Large intestine (tissue), 3 donors: Measurements from ENCODE around the gene BIRC6. TPM values are rescaled to one million over a fixed set of nuclear protein-coding genes. Genes with fewer than 3 reads are reported as not detected.

Experiments used
- DNase-seq, 2 donors: peaks; one replicate each; pipeline versions ENCODE4 v3.0.0 to v3.0.0-alpha.2; 2013
- H3K27ac ChIP-seq: one replicate; pipeline ENCODE4 v1.5.1; 2013; ENCODE audit warnings: low read length
- H3K27me3 ChIP-seq: 2 replicates; pipeline ENCODE4 v1.6.1; 2013; ENCODE audit warnings: low read length; ENCODE audit not compliant: control insufficient read depth, insufficient read depth
- H3K36me3 ChIP-seq: 2 replicates; pipeline ENCODE4 v1.6.1; 2013; ENCODE audit warnings: low read length; ENCODE audit not compliant: control insufficient read depth, insufficient read depth
- H3K4me1 ChIP-seq: one replicate; pipeline ENCODE4 v1.6.1; 2013; ENCODE audit warnings: low read length; ENCODE audit not compliant: control insufficient read depth, insufficient read depth
- H3K4me3 ChIP-seq: one replicate; pipeline ENCODE4 v1.5.1; 2013; ENCODE audit warnings: low read length
- H3K9me3 ChIP-seq: one replicate; pipeline ENCODE4 v1.6.1; 2013; ENCODE audit warnings: mild to moderate bottlenecking, low read depth, low read length, moderate library complexity; ENCODE audit not compliant: control insufficient read depth
- WGBS: methylation state at CpG from one replicate; pipeline ENCODE4 v1.1.5; 2013; ENCODE audit warnings: low lambda C conversion rate; ENCODE audit not compliant: insufficient coverage; 5-methylcytosine and 5-hydroxymethylcytosine counted together
- polyA plus RNA-seq: library from polyadenylated mRNA; unstranded; fragments of 120-200 nt; gene quantifications from one replicate; pipeline ENCODE4 v1.2.1, GENCODE V29; 2013

The BIRC6 gene
- polyA plus RNA-seq, 1 donor: 50.7 TPM

DNA sequence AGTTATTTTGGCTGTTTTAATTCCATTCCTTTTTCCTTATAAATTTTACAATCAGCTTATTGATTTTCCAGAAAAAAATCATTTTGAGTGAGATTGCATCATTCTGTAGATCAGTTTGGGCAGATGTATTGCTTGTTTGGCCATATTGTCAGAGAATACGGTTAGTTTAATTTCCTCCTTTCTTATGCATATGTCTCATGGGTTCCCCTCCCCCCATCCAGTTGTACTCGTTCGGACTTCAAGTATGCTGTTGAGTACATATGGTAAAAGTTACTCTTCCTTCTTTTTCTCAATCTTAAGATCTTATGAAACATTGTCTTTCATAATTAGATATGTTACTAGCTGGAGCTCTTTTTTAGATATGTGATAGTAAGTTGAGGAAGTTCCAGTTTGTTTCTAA, 139.8 kb downstream of the BIRC6 start:
- peaks cover 38% of the 10 kb centered on the region for H3K36me3 ChIP-seq
- no CpG with 5 or more reads among the region's 3 CpGs for WGBS

DNA sequence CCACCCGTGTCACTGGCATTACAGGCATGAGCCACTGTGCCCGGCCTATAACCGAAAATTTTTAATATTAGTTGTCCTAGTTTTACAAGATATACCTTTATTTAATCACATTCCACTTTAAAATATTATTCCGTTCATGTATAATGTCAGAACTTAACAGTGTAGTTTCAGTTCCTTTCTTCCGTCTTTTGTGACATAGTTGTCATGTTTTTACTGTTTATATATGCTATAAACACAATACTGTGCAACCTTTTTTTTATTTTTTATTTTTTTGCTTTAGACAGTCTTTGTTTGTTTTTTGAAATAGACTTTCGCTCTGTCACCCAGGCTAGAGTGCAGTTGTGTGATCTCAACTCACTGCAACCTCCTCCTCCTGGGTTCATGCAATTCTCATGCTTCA, 141.5 kb downstream of the BIRC6 start:
- Histone ChIP-seq H3K4me3 (no peak overlapping the region), H3K9me3 (no peaks in the 10 kb centered on the region), H3K4me1 (no peaks in the 10 kb centered on the region), H3K27me3 (no peaks in the 10 kb centered on the region), H3K27ac (no peak overlapping the region), H3K36me3 (peaks cover 44% of the 10 kb centered on the region)
- DNase-seq: no peak
- 100% methylated on average over 4 of the region's 6 CpGs for WGBS

More for the DNA sequence above, 139.8 kb downstream of the BIRC6 start:
- Histone ChIP-seq H3K27ac (no peak overlapping the region), H3K4me1 (no peaks in the 10 kb centered on the region), H3K9me3 (no peaks in the 10 kb centered on the region), H3K4me3 (no peak overlapping the region), H3K27me3 (no peaks in the 10 kb centered on the region)
- DNase-seq: no peak

DNA sequence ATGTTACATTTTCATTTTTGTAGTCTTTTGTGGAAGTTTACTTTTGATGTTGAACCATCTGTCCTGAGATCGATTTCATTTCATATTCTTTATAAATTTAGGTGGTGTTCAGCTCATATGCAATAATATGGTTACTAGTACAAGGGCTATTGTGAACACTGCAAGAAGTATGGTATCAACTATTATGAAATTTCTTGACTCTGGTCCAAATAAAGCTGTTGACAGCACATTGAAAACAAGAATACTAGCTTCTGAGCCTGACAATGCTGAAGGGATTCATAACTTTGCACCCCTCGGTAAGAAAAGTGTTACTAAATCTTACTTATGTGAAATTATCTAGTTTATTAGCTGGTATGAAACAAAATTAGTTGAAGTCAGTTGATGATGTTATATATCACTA, 146.1 kb downstream of the BIRC6 start:
- Histone ChIP-seq H3K36me3 (peaks cover 48% of the 10 kb centered on the region), H3K27me3 (no peaks in the 10 kb centered on the region), H3K4me3 (no peak overlapping the region), H3K4me1 (no peaks in the 10 kb centered on the region), H3K27ac (no peak overlapping the region), H3K9me3 (no peaks in the 10 kb centered on the region)
- 100% methylated on average over 1 of the region's 2 CpGs for WGBS
- DNase-seq: no peak

DNA sequence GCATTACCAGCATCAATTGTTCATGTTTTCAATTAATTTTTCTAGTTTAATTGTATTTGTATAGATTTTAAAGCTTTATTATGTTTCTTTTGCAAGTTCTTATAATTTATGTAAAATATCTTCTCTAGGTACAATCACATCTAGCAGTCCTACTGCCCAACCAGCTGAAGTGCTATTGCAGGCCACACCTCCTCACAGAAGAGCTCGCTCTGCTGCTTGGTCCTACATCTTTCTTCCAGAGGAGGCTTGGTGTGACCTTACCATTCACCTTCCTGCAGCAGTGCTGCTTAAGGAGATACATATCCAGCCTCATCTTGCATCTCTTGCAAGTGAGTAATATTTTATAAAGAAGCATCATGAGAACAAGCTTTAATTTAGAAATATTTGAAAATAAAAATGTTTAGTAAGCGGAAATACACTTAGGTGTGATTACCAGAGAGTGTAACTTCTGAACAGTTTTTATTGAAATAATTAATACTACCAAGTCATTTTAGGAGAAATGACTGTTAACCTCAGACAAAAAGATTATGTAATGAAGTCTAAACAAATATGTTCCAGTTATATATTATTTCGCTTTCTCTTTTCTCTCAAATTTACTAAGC, 148.2 kb downstream of the BIRC6 start:
- peaks cover 52% of the 10 kb centered on the region for H3K36me3 ChIP-seq
- no peak overlapping the region for H3K27ac ChIP-seq
- H3K4me3 ChIP-seq: no peak overlapping the region
- DNase-seq: no peak
- WGBS: 100% methylated on average over 2 of the region's 3 CpGs
- no peaks in the 10 kb centered on the region for H3K9me3 ChIP-seq
- no peaks in the 10 kb centered on the region for H3K4me1 ChIP-seq
- H3K27me3 ChIP-seq: no peaks in the 10 kb centered on the region

DNA sequence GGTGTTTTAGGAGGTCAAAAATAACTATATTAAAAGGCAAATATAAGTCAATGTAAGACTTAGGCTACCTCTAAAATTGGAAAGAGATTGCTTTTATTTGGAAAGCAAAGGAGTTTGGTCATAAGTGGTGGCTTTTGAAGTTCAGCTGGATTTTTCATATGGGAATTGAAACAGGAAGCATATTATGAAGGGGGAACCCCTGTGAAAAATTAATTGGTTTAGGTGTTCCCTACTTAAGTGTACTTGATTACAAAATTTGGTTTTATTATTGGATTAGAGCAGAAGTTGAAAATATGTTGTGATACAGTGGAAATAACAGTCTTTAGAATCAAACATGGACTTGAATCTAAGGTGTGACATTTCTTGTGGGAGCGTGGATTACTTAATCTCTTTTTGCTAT, 149.6 kb downstream of the BIRC6 start:
- Histone ChIP-seq H3K27ac (no peak overlapping the region), H3K4me1 (no peaks in the 10 kb centered on the region), H3K27me3 (no peaks in the 10 kb centered on the region), H3K36me3 (peaks cover 57% of the 10 kb centered on the region), H3K9me3 (no peaks in the 10 kb centered on the region), H3K4me3 (no peak overlapping the region)
- no CpG with 5 or more reads among the region's 1 CpG for WGBS
- DNase-seq: no peak

DNA sequence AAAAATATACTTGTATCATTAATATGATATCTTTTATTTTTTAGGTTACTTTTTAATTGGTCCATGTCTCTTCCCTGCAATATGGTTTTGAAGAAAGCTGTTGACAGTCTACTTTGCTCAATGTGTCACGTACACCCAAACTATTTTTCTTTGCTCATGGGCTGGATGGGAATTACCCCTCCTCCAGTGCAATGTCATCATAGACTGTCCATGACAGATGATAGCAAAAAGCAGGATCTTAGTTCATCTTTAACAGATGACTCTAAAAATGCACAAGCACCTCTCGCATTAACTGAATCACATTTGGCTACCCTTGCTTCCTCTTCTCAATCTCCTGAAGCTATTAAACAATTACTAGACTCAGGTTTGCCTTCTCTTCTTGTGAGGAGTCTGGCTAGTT, 158.1 kb downstream of the BIRC6 start:
- DNase-seq: no peak
- Histone ChIP-seq H3K27ac (no peak overlapping the region), H3K9me3 (no peaks in the 10 kb centered on the region), H3K27me3 (no peaks in the 10 kb centered on the region), H3K4me1 (no peaks in the 10 kb centered on the region), H3K4me3 (no peak overlapping the region), H3K36me3 (peaks cover 63% of the 10 kb centered on the region)
- WGBS: no CpG with 5 or more reads among the region's 2 CpGs

DNA sequence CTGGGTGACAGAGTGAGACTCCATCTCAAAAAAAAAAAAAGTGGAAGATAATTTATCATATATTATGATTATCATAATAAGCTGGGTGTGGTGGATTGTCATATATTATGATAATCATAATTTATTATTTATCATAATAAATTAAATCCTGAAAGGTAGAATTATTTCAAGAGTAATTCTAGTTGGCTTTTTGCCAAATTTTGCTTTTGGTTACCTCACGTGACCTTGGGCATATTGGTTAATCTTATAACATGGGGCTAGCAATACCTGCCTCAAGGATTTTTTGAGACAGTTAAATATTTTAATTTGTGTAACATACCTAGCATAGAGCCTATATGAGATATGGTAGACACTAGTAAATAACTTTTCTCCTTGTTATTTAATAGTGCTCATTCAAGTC, 159.7 kb downstream of the BIRC6 start:
- DNase-seq: no peak
- no peaks in the 10 kb centered on the region for H3K27me3 ChIP-seq
- peaks cover 58% of the 10 kb centered on the region for H3K36me3 ChIP-seq
- H3K4me1 ChIP-seq: no peaks in the 10 kb centered on the region
- H3K4me3 ChIP-seq: no peak overlapping the region
- no peak overlapping the region for H3K27ac ChIP-seq
- WGBS: no CpG with 5 or more reads among the region's 1 CpG
- H3K9me3 ChIP-seq: no peaks in the 10 kb centered on the region

DNA sequence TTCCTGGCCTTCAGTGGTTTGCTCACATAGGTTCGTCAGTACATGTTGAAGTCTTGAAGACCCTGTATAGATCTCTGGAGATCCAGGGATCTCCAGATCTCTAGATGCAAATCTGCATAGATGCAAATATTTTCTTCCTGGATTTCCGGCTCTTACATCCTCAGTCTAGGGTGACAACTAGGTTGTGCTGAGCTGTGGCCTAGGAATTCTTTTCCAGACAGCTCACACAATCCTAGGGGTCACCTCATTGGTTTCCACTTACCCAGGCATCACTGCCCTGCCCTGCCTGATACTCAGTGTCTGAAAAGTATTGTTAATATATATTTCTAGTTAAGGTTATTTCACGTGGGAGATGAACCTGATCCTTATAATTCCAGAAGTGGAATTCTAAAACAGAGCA, 165.9 kb downstream of the BIRC6 start:
- WGBS: 75% methylated on average over 1 of the region's 3 CpGs
- Histone ChIP-seq H3K27me3 (no peaks in the 10 kb centered on the region), H3K27ac (no peak overlapping the region), H3K4me1 (no peaks in the 10 kb centered on the region), H3K9me3 (no peaks in the 10 kb centered on the region), H3K4me3 (no peak overlapping the region), H3K36me3 (peaks cover 50% of the 10 kb centered on the region)
- DNase-seq: no peak

DNA sequence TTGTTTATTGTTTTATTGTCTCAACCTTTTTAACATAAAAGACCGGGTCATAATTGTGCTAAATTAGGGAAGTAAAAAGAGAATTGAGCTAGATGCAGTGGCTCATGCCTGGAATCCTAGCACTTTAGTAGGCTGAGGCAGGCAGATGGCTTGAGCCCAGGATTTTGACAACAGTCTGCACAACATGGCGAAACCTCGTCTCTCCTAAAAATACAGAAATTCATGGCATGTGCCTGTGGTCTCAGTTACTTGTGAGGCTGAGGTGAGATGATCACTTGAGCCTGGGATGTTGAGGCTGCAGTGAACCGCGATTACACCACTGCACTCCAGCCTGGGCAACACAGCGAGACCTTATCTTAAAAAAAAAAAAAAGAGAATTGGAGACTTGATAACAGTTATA, 166.9 kb downstream of the BIRC6 start:
- peaks cover 53% of the 10 kb centered on the region for H3K36me3 ChIP-seq
- DNase-seq: no peak
- no peaks in the 10 kb centered on the region for H3K4me1 ChIP-seq
- H3K27ac ChIP-seq: no peak overlapping the region
- 93% methylated on average over 3 of the region's 6 CpGs for WGBS
- H3K27me3 ChIP-seq: no peaks in the 10 kb centered on the region
- H3K4me3 ChIP-seq: no peak overlapping the region
- no peaks in the 10 kb centered on the region for H3K9me3 ChIP-seq

DNA sequence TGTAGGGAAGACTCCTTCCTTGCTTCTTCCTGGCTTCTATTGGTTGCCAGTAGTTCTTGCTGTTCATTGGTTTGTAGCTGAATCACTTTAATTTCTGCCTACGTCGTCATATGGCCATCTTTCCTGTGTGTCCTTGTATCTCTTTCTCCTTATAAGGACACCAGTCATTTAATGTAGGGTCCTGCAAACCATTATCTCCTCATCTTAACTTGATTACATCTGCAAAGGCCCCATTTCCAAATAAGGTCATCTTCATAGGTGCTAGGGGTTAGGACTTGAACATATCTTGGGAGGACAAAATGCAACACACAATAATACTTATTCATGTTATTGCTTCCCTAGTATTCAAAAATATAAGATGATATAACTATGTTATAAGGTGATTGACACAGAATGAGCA, 175.5 kb downstream of the BIRC6 start:
- WGBS: 85% methylated on average over 2 of the region's 2 CpGs
- H3K27me3 ChIP-seq: no peaks in the 10 kb centered on the region
- no peak overlapping the region for H3K27ac ChIP-seq
- H3K4me3 ChIP-seq: no peak overlapping the region
- no peaks in the 10 kb centered on the region for H3K9me3 ChIP-seq
- no peak for DNase-seq
- no peaks in the 10 kb centered on the region for H3K4me1 ChIP-seq
- peaks cover 40% of the 10 kb centered on the region for H3K36me3 ChIP-seq

DNA sequence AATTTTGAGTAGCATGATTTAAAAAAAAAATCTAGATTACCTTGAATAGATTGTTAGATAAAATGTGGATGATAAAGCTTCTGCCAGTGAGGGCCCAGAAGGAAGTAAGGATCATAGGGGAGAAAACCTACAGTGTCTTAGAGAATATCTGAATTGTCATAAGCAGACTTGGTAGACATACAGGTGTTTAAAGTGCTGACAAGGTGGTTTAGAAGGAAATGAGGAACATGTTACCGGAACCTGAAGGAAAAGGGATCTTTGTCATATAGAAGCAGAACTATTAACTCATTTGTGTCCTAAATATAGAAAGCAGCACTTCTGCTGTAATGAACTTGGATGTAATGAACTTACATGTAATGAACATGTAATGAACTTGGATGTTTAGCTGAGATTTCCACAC, 176.1 kb downstream of the BIRC6 start:
- H3K9me3 ChIP-seq: no peaks in the 10 kb centered on the region
- no peak for DNase-seq
- peaks cover 35% of the 10 kb centered on the region for H3K36me3 ChIP-seq
- H3K4me1 ChIP-seq: no peaks in the 10 kb centered on the region
- WGBS: no CpG with 5 or more reads among the region's 1 CpG
- no peaks in the 10 kb centered on the region for H3K27me3 ChIP-seq
- no peak overlapping the region for H3K27ac ChIP-seq
- H3K4me3 ChIP-seq: no peak overlapping the region
